GM19463 (cell line): ENCODE data around the gene ATP6V0D1.

ENCODE experiments used
- ATAC-seq: cut with Tn5 transposase; IDR thresholded peaks from one replicate; pipeline ENCODE4 v1.9.1; 2021; ENCODE audit warnings: mild to moderate bottlenecking, moderate library complexity; ENCODE audit not compliant: unreplicated experiment

Gene ATP6V0D1

GRCh38 chr16:67394155-67395104, 86.5 kb downstream of the ATP6V0D1 start:
- no peak for ATAC-seq

GRCh38 chr16:67393788-67394154, 87.2 kb downstream of the ATP6V0D1 start:
- no peak for ATAC-seq

- no peak for ATAC-seq
Observed at GRCh38 chr16:67393111-67393787, 87.7 kb downstream of the ATP6V0D1 start, which contains the start of gene TPPP3. Gene TPPP3 (minus strand): TSS chr16:67393498. CDS start chr16:67391111, 2,387 bp downstream.

- no peak for ATAC-seq
Observed at GRCh38 chr16:67392301-67393059, 88.5 kb downstream of the ATP6V0D1 start.

GRCh38 chr16:67391424-67392300, 89.3 kb downstream of the ATP6V0D1 start:
- ATAC-seq, result no peak

GRCh38 chr16:67390816-67391423, 90.0 kb downstream of the ATP6V0D1 start:
- ATAC-seq, result no peak

- no peak for ATAC-seq
Observed at GRCh38 chr16:67389911-67390815, 90.8 kb downstream of the ATP6V0D1 start.

- no peak for ATAC-seq
Observed at GRCh38 chr16:67388591-67388990, 92.4 kb downstream of the ATP6V0D1 start.

GRCh38 chr16:67388191-67388590, 92.8 kb downstream of the ATP6V0D1 start:
- no peak for ATAC-seq
